Measurements from ENCODE around the gene DSCAM. TPM values are rescaled to one million over a fixed set of nuclear protein-coding genes. Genes with fewer than 3 reads are reported as not detected.

DSCAM gene
- total RNA-seq, 2 donors from 2014 or later = not detected

DNA sequence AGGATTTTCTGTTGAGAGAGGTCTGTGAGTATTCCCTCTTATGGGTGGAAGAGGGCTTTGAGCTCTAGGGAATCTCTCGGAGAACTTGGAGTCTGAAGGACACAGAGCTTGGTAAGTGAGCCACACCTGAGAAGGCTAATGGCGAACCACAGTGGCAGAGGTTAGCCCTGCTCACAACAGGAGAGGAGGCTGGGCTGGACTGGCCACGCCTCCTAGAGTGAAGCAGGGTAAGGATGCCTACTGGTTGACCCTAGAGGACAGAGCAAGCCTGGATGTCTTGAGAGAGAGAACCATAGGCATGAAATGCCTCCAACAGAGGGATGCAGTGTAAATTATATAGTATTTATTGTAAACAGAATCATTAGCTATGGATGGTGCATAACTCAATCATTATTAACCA lies 747.1 kb downstream of the DSCAM start:
- Histone ChIP-seq H3K9me3 (no peaks in the 10 kb centered on the region), H3K4me1 (no peaks in the 10 kb centered on the region), H3K36me3 (no peaks in the 10 kb centered on the region), H3K27me3 (no peaks in the 10 kb centered on the region), H3K27ac (no peak overlapping the region), H3K4me3 (no peak overlapping the region)
- DNase-seq (ENCODE audit: low spot score) = no peak
- TF ChIP-seq, protein P1, sequence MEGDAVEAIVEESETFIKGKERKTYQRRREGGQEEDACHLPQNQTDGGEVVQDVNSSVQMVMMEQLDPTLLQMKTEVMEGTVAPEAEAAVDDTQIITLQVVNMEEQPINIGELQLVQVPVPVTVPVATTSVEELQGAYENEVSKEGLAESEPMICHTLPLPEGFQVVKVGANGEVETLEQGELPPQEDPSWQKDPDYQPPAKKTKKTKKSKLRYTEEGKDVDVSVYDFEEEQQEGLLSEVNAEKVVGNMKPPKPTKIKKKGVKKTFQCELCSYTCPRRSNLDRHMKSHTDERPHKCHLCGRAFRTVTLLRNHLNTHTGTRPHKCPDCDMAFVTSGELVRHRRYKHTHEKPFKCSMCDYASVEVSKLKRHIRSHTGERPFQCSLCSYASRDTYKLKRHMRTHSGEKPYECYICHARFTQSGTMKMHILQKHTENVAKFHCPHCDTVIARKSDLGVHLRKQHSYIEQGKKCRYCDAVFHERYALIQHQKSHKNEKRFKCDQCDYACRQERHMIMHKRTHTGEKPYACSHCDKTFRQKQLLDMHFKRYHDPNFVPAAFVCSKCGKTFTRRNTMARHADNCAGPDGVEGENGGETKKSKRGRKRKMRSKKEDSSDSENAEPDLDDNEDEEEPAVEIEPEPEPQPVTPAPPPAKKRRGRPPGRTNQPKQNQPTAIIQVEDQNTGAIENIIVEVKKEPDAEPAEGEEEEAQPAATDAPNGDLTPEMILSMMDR (IDR thresholded peaks at IDR 0.05) = no peak

DNA sequence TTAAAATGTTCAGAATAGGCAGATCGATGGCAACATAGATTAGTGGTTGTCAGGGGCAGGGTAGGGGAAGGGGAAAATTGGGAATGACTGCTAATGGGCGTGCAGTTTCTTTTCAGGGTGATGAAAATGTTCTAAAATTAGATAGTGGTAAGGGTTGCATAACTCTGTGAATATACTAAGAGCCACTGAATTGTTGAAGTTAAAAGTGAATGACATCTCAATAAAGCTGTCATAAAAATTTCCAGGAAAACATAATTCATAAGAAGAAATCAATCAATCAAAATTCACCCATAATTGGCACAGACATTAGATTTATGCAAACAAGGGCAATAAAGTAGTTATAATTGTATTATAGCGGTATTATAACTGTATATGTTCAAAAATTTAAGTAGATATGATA lies 751.5 kb downstream of the DSCAM start:
- no peak overlapping the region for H3K27ac ChIP-seq
- no peak for DNase-seq (ENCODE audit: low spot score)
- H3K36me3 ChIP-seq = no peaks in the 10 kb centered on the region
- H3K4me1 ChIP-seq = no peaks in the 10 kb centered on the region
- H3K9me3 ChIP-seq = no peaks in the 10 kb centered on the region
- H3K27me3 ChIP-seq = no peaks in the 10 kb centered on the region
- TF ChIP-seq, protein P1 (IDR thresholded peaks at IDR 0.05) = no peak
- no peak overlapping the region for H3K4me3 ChIP-seq

DNA sequence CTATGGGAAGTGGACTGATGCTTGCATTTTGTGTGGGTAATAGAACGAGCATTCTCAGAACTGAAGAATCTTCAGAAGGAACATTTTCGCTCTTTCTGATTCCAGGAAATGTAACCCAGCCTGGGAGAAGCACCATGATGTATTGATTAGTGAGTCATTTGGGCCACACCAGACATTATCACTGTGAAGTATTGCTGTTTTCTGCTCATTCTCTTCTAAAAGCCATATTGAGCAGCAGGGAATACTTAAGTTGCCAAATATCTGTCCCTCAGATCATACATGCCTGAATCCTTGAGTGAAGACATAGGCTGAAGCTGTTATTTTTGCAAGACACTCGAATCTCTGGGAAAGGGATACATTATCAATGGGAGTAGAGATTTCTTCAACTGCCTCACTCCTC lies 766.6 kb downstream of the DSCAM start:
- H3K9me3 ChIP-seq = no peaks in the 10 kb centered on the region
- no peaks in the 10 kb centered on the region for H3K4me1 ChIP-seq
- H3K4me3 ChIP-seq = no peak overlapping the region
- DNase-seq (ENCODE audit: low spot score) = no peak
- no peak overlapping the region for H3K27ac ChIP-seq
- no peaks in the 10 kb centered on the region for H3K27me3 ChIP-seq
- TF ChIP-seq, protein P1 (IDR thresholded peaks at IDR 0.05) = no peak
- no peaks in the 10 kb centered on the region for H3K36me3 ChIP-seq

DNA sequence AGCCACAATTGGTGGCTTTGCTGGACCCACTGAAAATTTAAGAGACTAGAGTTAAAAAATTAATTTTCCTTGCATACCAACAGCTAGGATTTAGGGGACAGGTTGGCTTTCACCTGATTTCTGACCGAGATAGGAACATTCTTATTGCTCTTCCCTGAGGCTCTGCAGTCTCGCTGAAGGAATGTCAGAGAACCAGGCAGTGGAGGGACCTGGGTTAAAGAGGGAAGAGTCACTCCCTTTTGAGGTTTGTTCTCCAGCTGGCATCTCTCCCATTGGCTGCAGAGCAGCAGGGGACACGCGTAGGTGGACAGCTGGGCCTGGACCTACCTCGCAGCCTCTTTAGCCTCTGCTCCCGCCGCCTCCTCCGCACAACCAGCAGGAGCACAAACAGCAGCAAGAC lies 772.2 kb downstream of the DSCAM start:
- Histone ChIP-seq H3K27ac (peak overlapping the region in 1 of 2 donors; percentile 64), H3K4me3 (no peak overlapping the region), H3K27me3 (no peaks in the 10 kb centered on the region), H3K9me3 (no peaks in the 10 kb centered on the region), H3K36me3 (no peaks in the 10 kb centered on the region), H3K4me1 (peaks cover 0 to 12% of the 10 kb centered on the region in 2 donors)
- DNase-seq (ENCODE audit: low spot score) = no peak
- TF ChIP-seq, protein P1 (IDR thresholded peaks at IDR 0.05) = no peak

DNA sequence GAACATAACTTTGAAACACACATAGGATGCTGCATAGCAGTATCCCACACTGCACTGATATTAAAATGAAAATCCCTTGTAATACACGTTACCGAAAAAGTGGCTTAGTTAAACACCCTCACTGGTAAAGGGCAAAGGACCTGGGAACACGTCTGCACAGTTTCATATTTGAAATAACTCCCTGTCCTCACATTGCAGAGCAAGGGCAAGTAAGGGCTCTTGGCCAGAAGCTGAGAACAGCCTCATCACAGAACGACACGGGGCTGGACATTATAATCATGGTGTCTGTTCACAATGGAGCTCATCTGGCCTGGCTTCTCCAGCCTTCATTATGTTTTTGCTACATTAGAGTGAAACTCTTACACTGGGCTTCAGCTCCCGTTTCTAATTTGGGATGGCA lies 772.8 kb downstream of the DSCAM start:
- H3K27ac ChIP-seq = peak overlapping the region in 1 of 2 donors; percentile 64

DNA sequence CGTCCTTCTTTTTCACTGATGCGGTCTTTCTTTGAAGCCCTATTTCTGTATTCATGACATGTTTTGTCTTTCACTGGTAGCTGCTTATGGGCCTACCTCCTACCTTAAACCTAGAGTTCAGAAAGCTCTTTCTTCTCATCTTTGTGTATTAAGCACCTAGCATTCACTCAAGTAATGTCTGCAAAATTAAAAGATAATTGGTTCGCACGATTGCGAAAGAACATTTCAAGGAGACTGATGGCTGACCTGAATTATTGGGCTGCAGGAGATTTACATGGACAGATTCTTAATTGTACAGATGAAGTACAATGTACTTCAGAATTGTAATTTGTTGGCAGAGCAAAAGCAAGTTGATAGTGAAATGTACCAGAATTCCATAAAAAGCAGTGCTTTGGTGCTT lies 773.3 kb downstream of the DSCAM start:
- Histone ChIP-seq H3K36me3 (no peaks in the 10 kb centered on the region), H3K4me3 (no peak overlapping the region), H3K27me3 (no peaks in the 10 kb centered on the region), H3K27ac (peak overlapping the region in 1 of 2 donors; percentile 64), H3K9me3 (no peaks in the 10 kb centered on the region), H3K4me1 (peaks cover 0 to 12% of the 10 kb centered on the region in 2 donors)
- no peak for DNase-seq (ENCODE audit: low spot score)
- TF ChIP-seq, protein P1 (IDR thresholded peaks at IDR 0.05) = no peak

More for the DNA sequence above, 772.8 kb downstream of the DSCAM start:
- no peaks in the 10 kb centered on the region for H3K27me3 ChIP-seq
- H3K36me3 ChIP-seq = no peaks in the 10 kb centered on the region
- peaks cover 0 to 12% of the 10 kb centered on the region in 2 donors for H3K4me1 ChIP-seq
- TF ChIP-seq, protein P1 (IDR thresholded peaks at IDR 0.05) = no peak
- DNase-seq (ENCODE audit: low spot score) = no peak
- H3K9me3 ChIP-seq = no peaks in the 10 kb centered on the region
- H3K4me3 ChIP-seq = no peak overlapping the region

Data from right atrium auricular region (tissue), 2 donors.